HEK293 (cell line): ENCODE results near the gene PARP9.

Source experiments
- CTCF ChIP-seq: fragments of 450-650 bp; formaldehyde crosslinking; IDR thresholded peaks from 2 replicates; pipeline ENCODE4 v1.5.1; 2016; ENCODE audit warnings: missing biosample characterization, missing genetic modification characterization
- GLIS1 ChIP-seq: fragments of 450-650 bp; formaldehyde crosslinking; IDR thresholded peaks from 2 replicates; pipeline ENCODE4 v1.5.1; 2016; ENCODE audit warnings: missing biosample characterization, missing genetic modification characterization
- RBAK ChIP-seq: fragments of 450-650 bp; formaldehyde crosslinking; IDR thresholded peaks from 2 replicates; pipeline ENCODE4 v1.5.1; 2016; ENCODE audit warnings: missing biosample characterization, missing genetic modification characterization
- ZBTB17 ChIP-seq: fragments of 450-650 bp; formaldehyde crosslinking; IDR thresholded peaks from 2 replicates; pipeline ENCODE4 v1.5.1; 2016; ENCODE audit warnings: missing biosample characterization, missing genetic modification characterization
- ZFP69B ChIP-seq: fragments of 450-650 bp; formaldehyde crosslinking; IDR thresholded peaks from 2 replicates; pipeline ENCODE4 v1.5.1; 2016; ENCODE audit warnings: missing biosample characterization, missing genetic modification characterization
- ZNF280D ChIP-seq: fragments of 450-650 bp; formaldehyde crosslinking; IDR thresholded peaks from 2 replicates; pipeline ENCODE4 v1.5.1; 2016; ENCODE audit warnings: missing biosample characterization, missing genetic modification characterization
- ZNF518A ChIP-seq: fragments of 450-650 bp; formaldehyde crosslinking; conservative IDR thresholded peaks from 2 replicates; pipeline ENCODE4 v1.5.1; 2016; ENCODE audit warnings: low read depth, missing biosample characterization, missing genetic modification characterization
- ZNF837 ChIP-seq: fragments of 450-650 bp; formaldehyde crosslinking; IDR thresholded peaks from 2 replicates; pipeline ENCODE4 v1.5.1; 2016; ENCODE audit warnings: missing biosample characterization, missing genetic modification characterization

- no peak for TF ChIP-seq CTCF (tag by site-specific recombination)
- no peak for TF ChIP-seq ZNF280D (tag by site-specific recombination)
- no peak for TF ChIP-seq RBAK (tag by site-specific recombination)
- peak; percentile 54 for TF ChIP-seq GLIS1 (tag by site-specific recombination)
- TF ChIP-seq ZNF837: no peak
- TF ChIP-seq ZFP69B: no peak
- TF ChIP-seq ZNF518A (tag by site-specific recombination): no peak
- TF ChIP-seq ZBTB17 (tag by site-specific recombination): no peak
Observed at GRCh38 chr3:122498152-122498551, 65.9 kb downstream of the PARP9 start.
